Measurements from ENCODE around the gene AKAP8.
"Not testable (repeated sequence)": the region's sequence is repeated elsewhere in the genome, so short reads cannot be mapped to it uniquely, and the experiment has no call there.

Gene AKAP8

DNA sequence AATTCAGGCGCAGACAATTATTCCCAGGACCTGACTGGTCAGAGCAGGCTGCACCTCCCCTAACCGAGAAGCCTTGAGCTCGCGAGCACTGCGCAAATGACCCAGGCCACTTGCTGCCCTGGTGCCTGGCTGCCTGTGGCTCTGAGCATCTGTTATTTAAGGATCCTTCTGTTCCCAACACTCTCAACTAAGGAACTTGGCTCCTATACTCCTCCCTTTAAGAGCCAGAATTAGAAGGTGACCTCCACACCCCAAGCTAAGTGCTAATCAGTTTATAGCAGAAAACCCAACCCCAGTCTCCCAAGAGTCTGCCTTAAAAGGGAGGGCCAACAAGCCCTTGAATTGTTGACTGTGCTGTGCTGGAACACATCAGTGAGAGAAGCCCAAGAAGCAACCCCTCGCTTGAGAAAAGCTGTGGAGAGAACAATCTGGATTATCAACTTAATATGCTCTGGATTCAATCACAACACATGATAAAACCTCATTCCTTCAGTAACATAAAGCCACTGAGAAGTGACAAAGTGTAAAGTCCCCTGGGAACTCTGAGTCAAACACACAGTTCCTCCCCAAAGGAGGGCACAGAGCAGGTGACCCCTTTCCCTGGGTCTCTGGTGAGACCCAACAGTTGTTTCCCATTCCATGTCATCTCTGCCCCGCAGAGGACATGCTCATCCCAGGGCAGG, 24.7 kb upstream of the AKAP8 start:
- in situ Hi-C loops (cut with HindIII; ENCODE audit: low sequenced_read_pairs) = no loop called here

DNA sequence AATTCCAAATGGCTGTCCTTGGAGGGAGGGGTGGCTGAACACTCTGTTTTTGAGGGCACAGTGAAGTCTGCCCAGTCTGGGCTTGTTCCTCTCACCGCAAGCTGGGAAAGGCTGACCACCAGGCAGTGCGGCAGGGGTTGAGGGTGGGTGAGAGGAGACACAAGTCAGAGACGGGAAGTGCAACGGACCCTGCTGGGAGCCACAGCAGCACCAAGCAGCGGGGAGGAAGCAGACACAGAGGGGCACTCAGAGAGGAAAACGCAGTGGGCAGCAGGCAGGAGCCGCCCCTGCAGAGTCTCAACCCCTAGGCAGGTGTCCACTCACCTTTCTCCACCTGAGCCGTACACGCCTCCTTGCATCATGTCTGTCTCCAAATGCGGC, 23.6 kb upstream of the AKAP8 start:
- in situ Hi-C loops (cut with HindIII; ENCODE audit: low sequenced_read_pairs) = no loop called here

DNA sequence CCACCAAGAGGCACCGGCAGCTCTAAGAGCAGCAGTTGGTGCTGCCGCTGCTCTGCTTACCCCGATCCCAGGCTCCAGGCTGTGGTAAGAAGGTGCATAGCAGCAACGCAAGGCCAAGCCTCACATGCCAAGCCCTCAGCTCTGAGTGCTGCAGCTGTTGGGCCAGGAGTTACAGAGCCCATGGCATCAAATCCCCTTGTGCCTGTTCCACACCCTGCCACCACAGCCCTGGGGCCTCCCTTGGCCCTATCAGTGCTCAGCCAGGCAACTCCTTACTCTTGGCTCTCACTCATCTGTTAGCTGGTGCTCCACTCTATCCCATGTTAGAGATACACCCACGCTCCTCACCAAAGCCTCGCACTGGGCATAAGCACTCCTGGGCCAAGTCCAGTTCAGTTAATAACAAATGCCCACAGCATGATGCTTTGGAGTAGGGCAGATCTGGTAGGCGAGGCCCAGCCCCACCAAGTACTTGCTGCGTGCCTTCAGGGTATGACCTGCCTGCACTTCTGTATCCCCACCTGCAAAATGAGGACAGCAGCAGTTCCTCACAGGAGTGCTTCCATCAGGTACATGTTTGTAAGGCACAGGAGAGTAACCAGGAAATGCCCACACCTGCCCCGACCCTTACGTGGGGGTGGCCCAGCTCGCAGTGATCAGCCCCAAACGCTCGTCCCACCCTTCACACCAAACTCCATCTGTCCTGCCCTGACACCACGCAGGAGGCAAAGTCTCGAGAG, 23.0 kb upstream of the AKAP8 start:
- in situ Hi-C loops (cut with HindIII; ENCODE audit: low sequenced_read_pairs) = no loop called here

DNA sequence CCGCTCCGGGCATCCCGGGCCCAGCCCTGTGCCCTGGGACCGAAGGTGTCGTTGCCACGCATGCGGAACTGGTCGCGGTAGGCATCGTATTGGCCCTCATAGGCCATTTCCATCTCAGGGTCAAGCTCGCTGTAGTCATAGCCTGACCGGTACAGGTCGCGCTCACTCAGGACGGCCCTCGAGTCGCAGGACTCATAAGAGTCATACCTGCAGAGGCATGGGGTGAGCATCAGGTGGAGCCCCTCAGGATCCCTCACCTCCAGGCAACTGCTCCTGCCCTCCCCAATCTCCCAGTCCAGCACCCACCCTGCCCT, 21.8 kb upstream of the AKAP8 start:
- in situ Hi-C loops (cut with HindIII; ENCODE audit: low sequenced_read_pairs) = no loop called here

- in situ Hi-C loops (cut with HindIII; ENCODE audit: low sequenced_read_pairs) = no loop called here
Measured at GRCh38 chr19:15400521-15401396, 21.2 kb upstream of the AKAP8 start.

DNA sequence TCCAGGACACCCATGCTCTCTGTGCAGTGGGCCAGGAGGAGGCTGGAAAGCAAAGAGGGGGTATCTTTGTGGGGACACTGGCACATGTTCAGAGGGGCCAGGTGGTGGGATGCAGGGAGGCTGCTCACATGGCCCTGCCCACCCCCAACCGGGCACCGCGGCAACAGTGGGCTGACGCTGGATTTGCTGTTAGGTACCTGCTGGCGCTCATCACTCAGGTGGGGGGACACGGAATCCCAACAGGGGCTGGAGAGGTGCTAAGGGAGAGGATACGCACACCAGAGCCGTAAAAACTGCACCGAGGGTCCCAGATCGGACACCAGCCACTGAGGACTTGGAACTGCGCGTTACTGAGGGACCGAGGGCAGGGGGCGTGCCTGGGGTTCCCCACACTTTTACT, 20.0 kb upstream of the AKAP8 start:
- in situ Hi-C loops (cut with HindIII; ENCODE audit: low sequenced_read_pairs) = no loop called here

DNA sequence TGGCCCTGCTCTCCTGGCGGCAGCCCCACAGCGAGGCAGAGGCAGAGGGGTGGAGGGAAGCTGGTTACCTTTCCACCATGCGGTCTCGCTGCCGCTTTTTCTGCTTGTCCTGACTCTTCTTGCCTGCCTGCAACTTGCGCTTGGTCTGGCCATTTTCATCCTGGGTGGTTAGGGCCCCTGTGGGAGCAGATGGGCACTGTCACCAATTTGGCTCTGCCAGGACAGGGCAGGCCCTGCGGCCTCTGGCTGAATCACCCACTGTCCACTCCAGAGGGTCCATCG, 19.6 kb upstream of the AKAP8 start:
- in situ Hi-C loops (cut with HindIII; ENCODE audit: low sequenced_read_pairs) = no loop called here

DNA sequence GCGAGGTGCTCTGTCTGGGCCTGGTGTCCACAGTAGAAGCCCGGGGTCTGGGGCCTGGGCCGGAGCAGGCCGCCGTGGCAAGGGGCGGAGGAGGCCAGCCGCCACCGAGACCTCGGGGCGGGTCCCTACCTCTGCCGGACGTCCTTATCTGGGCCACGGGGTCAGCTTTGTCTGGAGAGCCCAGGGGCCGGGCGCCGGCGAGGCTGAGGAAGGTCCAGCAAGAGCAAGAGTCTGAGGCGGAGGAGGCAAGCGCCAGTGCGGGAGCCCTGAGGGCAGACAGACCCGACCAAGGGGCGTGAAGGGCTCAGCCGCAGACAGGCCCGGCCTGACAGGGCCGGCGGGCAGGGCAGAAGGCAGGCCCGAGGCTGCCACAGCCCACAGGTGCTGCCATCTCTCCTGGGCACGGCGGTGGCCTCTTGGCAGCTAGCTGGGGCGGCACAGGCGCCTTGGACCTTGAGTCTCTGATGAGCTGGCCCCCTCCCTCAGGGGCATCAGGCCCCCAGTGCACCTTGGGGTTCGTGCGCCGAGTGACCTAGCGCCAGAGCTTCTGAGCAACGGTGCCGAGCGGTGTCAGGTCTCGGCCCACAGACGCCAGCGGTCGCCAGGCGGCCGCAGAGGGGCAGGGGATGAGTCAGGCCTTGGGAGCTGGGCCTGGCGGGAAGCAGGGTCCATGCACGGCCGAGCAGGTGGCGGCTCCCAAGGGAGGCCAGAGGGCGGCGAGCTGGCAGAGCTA, 19.1 kb upstream of the AKAP8 start:
- in situ Hi-C loops (cut with HindIII; ENCODE audit: low sequenced_read_pairs) = no loop called here

DNA sequence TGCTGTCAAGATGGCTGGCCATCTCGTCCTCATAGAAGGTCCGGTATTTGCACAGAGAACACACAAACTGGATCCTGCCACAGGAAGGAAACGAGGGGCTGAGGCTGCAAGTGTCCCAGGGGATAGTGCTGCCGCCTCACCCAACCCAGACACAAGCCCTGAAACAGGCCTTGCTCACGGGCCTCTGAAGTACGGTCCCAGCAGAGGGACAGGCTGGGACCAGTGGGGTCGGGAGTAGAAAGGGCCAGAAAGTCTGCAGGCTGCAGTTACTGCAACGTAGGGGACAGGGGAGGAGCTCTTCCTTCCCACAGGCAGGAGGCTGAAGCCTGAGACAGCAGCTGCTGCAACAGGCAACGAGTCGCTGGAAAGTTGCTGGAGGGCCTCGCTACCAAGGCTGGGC, 18.2 kb upstream of the AKAP8 start:
- in situ Hi-C loops (cut with HindIII; ENCODE audit: low sequenced_read_pairs) = no loop called here

- in situ Hi-C loops (cut with HindIII; ENCODE audit: low sequenced_read_pairs) = no loop called here
Measured at GRCh38 chr19:15397236-15397635, 17.6 kb upstream of the AKAP8 start.

GRCh38 chr19:15396436-15396835, 16.8 kb upstream of the AKAP8 start:
- in situ Hi-C loops (cut with HindIII; ENCODE audit: low sequenced_read_pairs) = no loop called here

DNA sequence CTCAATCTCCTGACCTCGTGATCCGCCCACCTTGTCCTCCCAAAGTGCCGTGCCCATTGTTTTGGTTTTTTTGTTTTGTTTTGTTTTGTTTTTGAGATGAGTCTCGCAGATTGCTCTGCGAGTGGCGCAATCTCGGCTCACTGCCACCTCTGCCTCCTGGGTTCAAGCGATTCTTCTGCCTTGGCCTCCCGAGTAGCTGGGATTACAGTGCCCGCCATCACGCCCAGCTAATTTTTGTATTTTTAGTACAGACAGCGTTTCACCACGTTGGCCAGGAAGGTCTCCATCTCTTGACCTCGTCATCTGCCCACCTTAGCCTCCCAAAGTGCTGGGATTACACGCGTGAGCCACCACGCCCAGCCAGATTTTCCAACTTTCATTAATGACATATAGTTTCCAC, 15.7 kb upstream of the AKAP8 start:
- in situ Hi-C loops (cut with HindIII; ENCODE audit: low sequenced_read_pairs) = not testable (repeated sequence)

GRCh38 chr19:15394426-15394825, 14.8 kb upstream of the AKAP8 start:
- in situ Hi-C loops (cut with HindIII; ENCODE audit: low sequenced_read_pairs) = no loop called here

DNA sequence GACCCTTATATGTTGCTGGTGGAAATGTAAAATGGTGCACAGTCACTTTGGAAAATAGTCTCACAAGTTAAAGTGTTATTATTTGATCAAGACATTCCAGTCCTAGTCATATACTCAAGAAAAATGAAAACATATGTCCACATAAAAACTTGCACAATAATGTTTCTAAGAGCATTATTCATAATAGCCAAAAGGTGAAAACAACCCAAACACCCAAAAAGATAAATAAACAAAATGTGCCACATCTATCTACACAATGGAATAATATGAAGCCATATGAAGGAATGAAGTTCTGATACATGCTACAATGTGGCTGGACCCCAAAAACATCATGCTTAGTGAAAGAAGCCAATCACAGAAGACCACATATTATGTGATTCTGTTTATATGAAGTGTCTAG, 14.4 kb upstream of the AKAP8 start:
- in situ Hi-C loops (cut with HindIII; ENCODE audit: low sequenced_read_pairs) = no loop called here

DNA sequence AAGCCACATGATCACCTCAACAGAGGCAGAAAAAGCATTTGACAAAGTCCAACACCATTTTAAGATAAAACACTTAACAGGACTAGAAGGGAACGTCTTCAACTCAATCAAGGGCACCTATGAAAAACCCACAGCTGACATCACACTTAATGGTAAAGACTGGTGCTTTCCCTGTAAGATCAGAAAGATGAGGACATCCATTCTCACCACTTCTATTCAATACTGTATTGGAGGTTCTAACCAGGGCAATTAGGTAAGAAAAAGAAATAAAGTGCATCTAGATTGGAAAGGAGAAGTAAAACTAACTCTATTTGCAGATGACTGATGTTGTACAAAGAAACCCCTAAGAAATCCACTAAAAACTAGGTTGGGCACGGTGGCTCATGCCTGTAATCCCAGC, 11.2 kb upstream of the AKAP8 start:
- in situ Hi-C loops (cut with HindIII; ENCODE audit: low sequenced_read_pairs) = no loop called here

DNA sequence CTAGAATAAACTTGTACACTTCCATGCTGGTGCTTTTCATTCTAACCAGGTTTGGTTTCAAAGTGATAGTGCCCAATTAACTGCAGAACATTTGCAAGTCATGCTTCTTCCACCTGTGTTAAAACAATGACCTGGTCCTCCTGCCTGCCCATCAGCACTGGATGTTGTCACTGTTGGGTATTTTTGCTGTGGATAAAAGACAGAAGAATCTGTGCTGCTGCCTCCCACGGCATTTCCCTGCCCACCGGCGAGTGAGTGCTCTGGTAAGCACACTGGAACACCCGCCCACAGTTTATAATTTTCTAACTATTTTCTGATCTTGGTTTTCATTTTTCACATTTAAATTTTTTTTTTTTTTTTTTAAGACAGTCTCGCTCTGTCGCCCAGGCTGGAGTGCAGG, 2.3 kb upstream of the AKAP8 start:
- in situ Hi-C loops (cut with HindIII; ENCODE audit: low sequenced_read_pairs) = no loop called here

- in situ Hi-C loops (cut with HindIII; ENCODE audit: low sequenced_read_pairs) = no loop called here
Measured at GRCh38 chr19:15381429-15381828, 1.8 kb upstream of the AKAP8 start.

GRCh38 chr19:15379999-15380647, 536 bp upstream of the AKAP8 start:
- in situ Hi-C loops (cut with HindIII; ENCODE audit: low sequenced_read_pairs) = no loop called here

DNA sequence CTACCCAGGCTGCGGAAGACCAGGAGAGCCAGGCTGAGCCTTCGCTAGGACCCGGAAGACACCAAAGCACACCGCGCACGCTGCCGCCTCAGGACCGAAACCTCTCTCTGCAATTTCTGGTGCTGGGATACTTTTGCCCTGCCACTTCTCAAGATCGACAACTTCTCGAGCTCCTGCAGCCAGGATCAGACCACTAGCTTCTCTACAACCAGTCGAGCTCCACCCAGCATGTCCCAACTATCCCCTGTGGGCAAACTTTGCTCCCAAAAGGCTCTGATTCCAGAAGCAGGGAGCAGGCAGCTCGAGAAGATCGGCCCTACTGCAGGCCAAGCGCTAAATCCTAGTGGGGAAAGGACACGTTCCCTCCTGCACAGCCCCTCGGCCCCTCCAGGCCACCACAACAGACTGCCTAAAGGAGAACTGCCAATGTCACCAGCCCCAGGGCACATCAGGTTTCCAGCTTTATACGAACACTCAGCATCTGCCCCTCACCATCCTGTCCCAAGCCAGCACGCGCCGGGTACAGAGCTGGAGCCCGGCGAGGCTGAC, 979 bp downstream of the AKAP8 start:
- in situ Hi-C loops (cut with HindIII; ENCODE audit: low sequenced_read_pairs) = no loop called here

DNA sequence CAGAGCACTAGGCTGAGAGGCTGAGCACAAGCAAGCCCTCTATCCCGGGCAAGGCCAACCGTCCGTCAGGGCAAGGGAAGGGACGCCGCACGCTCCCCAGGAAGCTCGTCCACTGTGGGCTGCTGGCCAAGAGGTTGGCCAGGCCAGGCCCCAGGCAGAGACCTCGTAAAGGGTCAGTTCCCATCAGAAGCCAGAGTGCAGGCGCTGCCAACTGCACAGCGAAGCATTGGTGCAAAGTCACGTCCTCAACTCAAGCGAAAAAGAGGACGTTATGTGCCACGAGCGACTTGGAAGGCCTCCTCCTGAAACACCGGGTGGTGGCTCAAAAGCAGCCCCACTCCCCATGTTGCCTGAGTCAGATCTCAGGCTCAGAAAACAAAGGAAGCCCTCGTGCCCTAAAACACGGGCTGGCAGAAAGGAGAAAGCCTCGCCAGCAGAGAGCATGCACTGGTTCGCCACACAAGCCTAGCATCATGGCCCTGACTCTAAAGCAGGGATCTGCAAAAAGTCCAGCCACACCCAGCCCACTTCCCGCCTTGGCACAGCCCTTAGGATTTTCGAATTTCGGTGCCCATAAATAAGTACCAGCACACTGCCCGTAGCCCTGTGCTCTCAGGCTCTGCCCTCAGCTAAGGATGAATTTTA, 4.7 kb downstream of the AKAP8 start:
- in situ Hi-C loops (cut with HindIII; ENCODE audit: low sequenced_read_pairs) = no loop called here
